Subcutaneous adipose tissue (tissue), 4 donors: ENCODE data around the gene ISL1. TPM values are rescaled to one million over a fixed set of nuclear protein-coding genes. Genes with fewer than 3 reads are reported as not detected.

Source experiments
- CTCF ChIP-seq: fragments of 450-650 bp; IDR thresholded peaks from one replicate; pipeline ENCODE4 v1.5.1; 2016; ENCODE audit warnings: low read depth, mild to moderate bottlenecking, control low read depth, antibody characterized with exemption, moderate library complexity
- total RNA-seq, 4 donors: library from RNA; depleted of rRNA; stranded (reverse); fragments of >200 nt; gene quantifications; one replicate each; pipeline ENCODE4 v1.1.0, GENCODE V29; 2016

The ISL1 gene
- total RNA-seq, 4 donors from 2014 or later: not detected

GRCh38 chr5:51381761-51382474 lies 1.3 kb upstream of the ISL1 start:
- TF ChIP-seq CTCF: no peak

GRCh38 chr5:51382521-51383130 lies 622 bp upstream of the ISL1 start:
- TF ChIP-seq CTCF: no peak

- no peak for TF ChIP-seq CTCF
Measured at GRCh38 chr5:51384281-51384840, 1.1 kb downstream of the ISL1 start.

GRCh38 chr5:51385216-51385615 lies 2.0 kb downstream of the ISL1 start:
- TF ChIP-seq CTCF: no peak

- TF ChIP-seq CTCF: no peak
Measured at GRCh38 chr5:51386916-51387883, 4.0 kb downstream of the ISL1 start.

- no peak for TF ChIP-seq CTCF
Measured at GRCh38 chr5:51387884-51388275, 4.6 kb downstream of the ISL1 start.
